OCI-M2 (cell line): ENCODE measurements around the gene NLRP12.
"Not testable (repeated sequence)": the region's sequence is repeated elsewhere in the genome, so short reads cannot be mapped to it uniquely, and the experiment has no call there.

Experiments used
- DNase-seq: peaks from one replicate; lab custom pipeline; 2025; ENCODE audit not compliant: unreplicated experiment; lab: John Stamatoyannopoulos, UW

NLRP12 gene

GRCh38 chr19:53785196-53785889 lies 38.8 kb downstream of the NLRP12 start:
- no peak for DNase-seq

DNA sequence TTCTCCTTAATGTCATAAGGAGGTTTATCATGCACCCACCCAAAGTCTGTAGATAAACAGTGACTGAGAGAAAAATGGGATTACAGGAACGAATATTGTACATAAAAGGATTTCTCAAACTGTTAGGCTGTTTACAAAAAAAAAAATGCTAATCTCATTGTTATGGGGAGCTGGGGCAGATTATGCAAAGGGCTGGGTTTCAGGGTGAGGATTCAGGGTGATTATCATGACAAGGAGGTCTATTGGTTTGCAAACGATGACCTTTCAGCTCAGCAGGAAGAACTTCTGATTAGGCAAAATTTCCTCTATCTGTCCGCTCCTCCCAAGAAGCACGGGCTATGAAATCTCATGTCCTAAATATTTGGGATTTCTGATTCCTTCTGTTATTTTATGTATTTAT lies 41.4 kb downstream of the NLRP12 start:
- no peak for DNase-seq

GRCh38 chr19:53781332-53781731 lies 42.8 kb downstream of the NLRP12 start:
- DNase-seq, result not testable (repeated sequence)

DNA sequence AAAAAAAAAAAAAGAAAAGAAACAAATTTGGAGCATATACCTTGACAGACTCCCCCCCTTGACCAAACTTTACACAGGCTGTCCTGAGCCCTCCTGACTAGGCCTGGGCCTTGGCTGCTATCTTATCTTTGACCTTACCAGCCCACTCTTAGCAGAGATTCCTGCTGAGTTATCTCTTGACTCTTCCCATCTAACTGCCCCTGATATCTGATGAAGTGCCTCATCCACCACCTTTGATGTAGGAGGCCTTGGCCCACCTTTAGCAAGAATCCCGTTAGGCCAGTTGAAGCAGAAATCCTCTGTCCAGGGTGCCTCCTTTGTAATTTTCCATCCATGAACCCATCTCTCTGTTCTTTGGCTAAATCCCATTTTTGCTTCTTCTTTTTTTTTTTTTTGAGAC lies 43.6 kb downstream of the NLRP12 start:
- no peak for DNase-seq

GRCh38 chr19:53775524-53775923 lies 48.6 kb downstream of the NLRP12 start:
- DNase-seq, result no peak

DNA sequence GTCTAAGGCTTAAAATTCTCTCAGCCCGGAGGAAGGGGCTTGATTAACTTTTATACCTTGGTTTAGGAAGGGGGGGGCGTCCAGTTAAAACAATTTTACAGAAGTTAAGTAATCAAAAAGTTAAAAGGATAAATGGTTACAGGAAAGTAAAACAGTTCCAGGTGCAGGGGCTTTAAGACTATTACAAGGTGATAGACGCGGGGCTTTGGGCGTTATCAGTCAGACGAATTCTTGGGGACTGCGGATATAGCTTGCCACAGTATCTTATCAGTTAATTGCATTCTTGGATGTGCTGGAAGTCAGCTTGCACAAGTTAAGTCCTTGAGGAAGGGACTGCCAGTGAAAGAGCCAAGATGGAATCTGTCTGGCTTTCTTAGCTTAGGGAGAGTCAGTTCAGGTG lies 49.6 kb downstream of the NLRP12 start:
- not testable (repeated sequence) for DNase-seq

DNA sequence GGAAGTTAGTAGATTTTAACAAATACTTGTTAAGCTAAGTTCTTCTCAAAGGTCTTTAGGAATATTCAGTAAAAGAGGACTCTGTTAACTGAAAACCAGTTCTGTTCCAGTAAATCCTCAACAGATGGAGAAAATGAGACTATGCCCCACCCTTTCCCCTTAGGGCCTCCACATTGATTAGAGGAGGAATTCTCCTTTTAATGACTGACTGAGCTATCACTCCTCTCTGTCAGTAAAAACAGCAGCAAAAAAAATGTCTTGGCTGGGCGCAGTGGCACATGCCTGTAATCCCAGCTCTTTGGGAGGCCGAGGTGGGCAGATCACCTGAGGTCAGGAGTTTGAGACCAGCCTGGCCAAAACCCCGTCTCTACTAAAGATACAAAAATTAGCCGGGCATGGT lies 50.1 kb downstream of the NLRP12 start:
- no peak for DNase-seq

DNA sequence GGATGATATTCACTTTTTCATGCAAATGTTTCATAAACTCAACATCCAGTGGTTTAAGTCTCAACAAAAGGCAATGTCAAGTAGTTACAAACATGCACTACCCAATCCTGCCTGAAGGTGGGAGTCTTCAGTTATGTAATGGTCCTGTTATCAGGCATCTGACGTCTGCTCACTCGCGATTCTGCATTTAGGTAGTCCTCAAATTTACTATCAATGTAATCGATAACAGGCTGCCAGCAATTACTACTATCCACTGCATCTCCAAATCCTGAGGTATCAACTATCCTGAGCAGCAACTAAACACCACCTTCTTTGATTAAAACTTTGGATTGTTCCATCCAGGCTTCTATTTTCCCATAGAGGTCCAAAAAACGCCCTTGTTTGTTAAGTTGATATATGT lies 51.2 kb downstream of the NLRP12 start:
- DNase-seq, result peak; percentile 1

DNA sequence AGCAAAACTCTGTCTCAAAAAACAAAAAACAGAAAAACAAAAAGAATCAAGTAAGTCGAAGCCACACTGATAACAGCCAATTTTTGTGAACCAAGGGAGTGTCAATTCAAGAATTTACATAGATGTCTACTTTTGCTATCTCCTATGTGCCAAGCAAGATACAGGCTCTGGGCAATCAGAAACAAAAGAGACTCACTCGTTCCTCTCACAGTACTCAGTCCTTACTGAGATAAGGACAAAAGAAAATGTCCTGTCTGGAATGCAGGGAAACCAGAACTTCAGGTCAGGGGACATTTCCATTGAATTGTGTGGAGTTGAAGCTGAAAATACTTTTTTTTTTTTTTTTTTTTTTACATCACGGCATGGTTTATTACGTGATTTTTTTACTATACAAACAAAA lies 53.0 kb downstream of the NLRP12 start:
- no peak for DNase-seq

- not testable (repeated sequence) for DNase-seq
Measured at GRCh38 chr19:53769696-53770309, 54.3 kb downstream of the NLRP12 start.

- no peak for DNase-seq
Measured at GRCh38 chr19:53768401-53768800, 55.7 kb downstream of the NLRP12 start.

GRCh38 chr19:53758991-53759390 lies 65.1 kb downstream of the NLRP12 start:
- DNase-seq, result not testable (repeated sequence)
